Activated B cell treated with CpG ODN at 0.5 μM for 24 hours (primary cell): Measurements from ENCODE around the gene KRTAP4-6. TPM values are rescaled to one million over a fixed set of nuclear protein-coding genes. Genes with fewer than 3 reads are reported as not detected.
"Not testable (repeated sequence)": the region's sequence is repeated elsewhere in the genome, so short reads cannot be mapped to it uniquely, and the experiment has no call there.

Source experiments
- ATAC-seq: fragments of 200-7000 bp; cut with Tn5 transposase; one replicate; pipeline ENCODE4 v1.10.0; 2021; ENCODE audit warnings: low read depth, mild to moderate bottlenecking, moderate library complexity
- CTCF ChIA-PET: fragments of 350-600 bp; sonication (Branson Sonifier 250); formaldehyde crosslinking; loops from one replicate; lab custom pipeline; 2021; ENCODE audit warnings: antibody characterized with exemption; lab: Charles Lee
- POLR2A ChIA-PET: fragments of 350-600 bp; sonication (Branson Sonifier 250); formaldehyde crosslinking; loops from one replicate; lab custom pipeline; 2021; ENCODE audit warnings: antibody characterized with exemption; lab: Charles Lee
- DNase-seq: peaks from one replicate; pipeline ENCODE4 v3.0.0; 2022
- H3K27ac Mint-ChIP-seq: one replicate; pipeline ENCODE4 v1.8.0; 2020; ENCODE audit warnings: mixed read lengths
- H3K27me3 Mint-ChIP-seq: one replicate; pipeline ENCODE4 v1.8.0; 2021; ENCODE audit warnings: mixed read lengths
- H3K36me3 Mint-ChIP-seq: one replicate; pipeline ENCODE4 v1.8.0; 2021; ENCODE audit warnings: low read depth, mixed read lengths
- H3K4me1 Mint-ChIP-seq: one replicate; pipeline ENCODE4 v1.8.0; 2021; ENCODE audit warnings: mixed read lengths
- H3K4me3 Mint-ChIP-seq: one replicate; pipeline ENCODE4 v1.8.0; 2020; ENCODE audit warnings: mild to moderate bottlenecking, mixed read lengths
- H3K9me3 Mint-ChIP-seq: one replicate; pipeline ENCODE4 v1.8.0; 2020; ENCODE audit warnings: mixed read lengths
- CTCF ChIP-seq: fragments of 200-600 bp; IDR thresholded peaks from one replicate; pipeline ENCODE4 v1.8.0; 2022; ENCODE audit warnings: antibody characterized with exemption, mild to moderate bottlenecking
- intact Hi-C: fragments of 100-400 bp; cut with micrococcal nuclease; formaldehyde crosslinking; loops from one replicate; pipeline ENCODE4 v1.15.1; 2024
- total RNA-seq: library from RNA; stranded (reverse); gene quantifications from 2 replicates; pipeline ENCODE4 v1.2.3, GENCODE V29; 2022

The KRTAP4-6 gene
- total RNA-seq, 1 donor from 2014 or later, result not detected

GRCh38 chr17:41133880-41134735 lies 6.2 kb downstream of the KRTAP4-6 start:
- DNase-seq, result no peak
- POLR2A ChIA-PET, result no interaction called here
- intact Hi-C loops, result loop anchor here (5.0 kb wide), 1 partner anchor 43 kb away; the partner anchor contains the start of gene KRTAP4-2
- Mint-ChIP-seq H3K9me3 (peaks cover 9% of the 10 kb centered on the region), H3K4me1 (peaks cover 12% of the 10 kb centered on the region), H3K27me3 (peaks cover 7% of the 10 kb centered on the region), H3K27ac (no peak overlapping the region), H3K36me3 (no peaks in the 10 kb centered on the region), H3K4me3 (no peak overlapping the region)
- TF ChIP-seq CTCF, result no peak
- CTCF ChIA-PET, result no interaction called here
- ATAC-seq, result no peak

DNA sequence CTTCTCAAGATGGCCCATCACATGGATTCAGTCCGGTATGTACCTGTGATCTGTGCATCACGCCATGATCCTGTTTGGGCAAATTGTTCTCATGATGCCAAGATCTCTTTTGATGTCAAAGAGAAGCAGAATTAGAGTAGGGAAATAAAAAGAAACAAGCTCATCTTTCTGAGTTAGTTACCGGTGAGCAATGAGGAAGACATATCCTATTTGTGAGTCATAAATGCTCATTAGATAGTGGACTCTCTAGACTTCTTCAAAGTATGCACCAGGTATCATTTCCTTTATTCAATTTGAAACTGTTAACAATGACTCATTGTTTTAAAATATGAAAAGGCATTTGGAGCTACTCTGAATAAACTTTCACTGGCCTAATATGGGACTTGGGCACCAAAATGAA lies 8.4 kb downstream of the KRTAP4-6 start:
- TF ChIP-seq CTCF, result no peak
- peaks cover 2% of the 10 kb centered on the region for H3K9me3 Mint-ChIP-seq

DNA sequence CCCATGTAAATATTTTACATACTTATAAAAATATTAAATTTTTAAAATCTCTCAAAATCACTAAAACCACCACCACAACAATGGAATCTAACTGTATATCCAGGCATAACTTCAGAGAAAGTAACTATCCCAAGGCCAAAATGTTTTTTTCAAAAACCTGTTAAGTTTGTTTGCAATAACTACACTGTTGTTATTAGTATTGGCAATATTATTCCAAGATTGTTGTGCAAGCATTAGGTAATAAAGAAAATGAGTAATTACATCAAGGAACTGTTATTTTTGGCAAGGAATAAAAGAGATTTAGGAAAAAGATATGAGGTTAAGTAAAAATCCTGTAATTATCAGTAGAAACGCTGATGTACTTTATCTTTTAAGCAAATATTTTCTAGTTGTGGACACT lies 13.0 kb downstream of the KRTAP4-6 start:
- H3K9me3 Mint-ChIP-seq, result peaks cover 3% of the 10 kb centered on the region
- intact Hi-C loops, result no loop called here
- DNase-seq (no peak), ATAC-seq (no peak)
- no peak overlapping the region for H3K4me3 Mint-ChIP-seq
- CTCF ChIA-PET, result no interaction called here
- peaks cover 22% of the 10 kb centered on the region for H3K4me1 Mint-ChIP-seq
- no peak for TF ChIP-seq CTCF
- POLR2A ChIA-PET, result no interaction called here
- peaks cover 5% of the 10 kb centered on the region for H3K27me3 Mint-ChIP-seq
- no peaks in the 10 kb centered on the region for H3K36me3 Mint-ChIP-seq
- no peak overlapping the region for H3K27ac Mint-ChIP-seq

More for the DNA sequence above, 8.4 kb downstream of the KRTAP4-6 start:
- DNase-seq, result no peak
- POLR2A ChIA-PET, result no interaction called here
- H3K36me3 Mint-ChIP-seq, result no peaks in the 10 kb centered on the region
- peak; percentile 71 for ATAC-seq
- no peak overlapping the region for H3K27ac Mint-ChIP-seq
- CTCF ChIA-PET, result no interaction called here
- intact Hi-C loops, result loop anchor here (5.0 kb wide), 1 partner anchor 45 kb away; the partner anchor contains the start of gene KRTAP4-2
- no peaks in the 10 kb centered on the region for H3K27me3 Mint-ChIP-seq
- H3K4me1 Mint-ChIP-seq, result peaks cover 12% of the 10 kb centered on the region
- no peak overlapping the region for H3K4me3 Mint-ChIP-seq

DNA sequence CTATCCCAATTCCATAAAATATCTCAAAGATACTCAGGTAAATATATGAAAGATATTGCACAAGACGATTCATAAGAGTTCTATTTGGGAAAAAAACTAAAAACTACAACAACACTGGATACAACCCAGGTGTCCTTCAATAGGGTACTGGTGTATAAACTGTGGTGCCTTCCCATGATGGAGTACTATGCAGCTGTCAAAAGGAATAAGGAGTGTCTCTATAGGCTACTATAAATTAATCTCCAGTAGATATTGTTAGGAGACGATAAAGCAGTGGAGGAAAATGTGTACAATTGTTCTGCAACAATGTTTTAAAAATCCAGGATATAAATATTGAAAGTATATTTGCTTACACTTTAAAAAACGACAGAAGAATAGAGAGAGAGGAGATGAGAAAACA lies 13.9 kb downstream of the KRTAP4-6 start:
- intact Hi-C loops, result no loop called here
- Mint-ChIP-seq H3K4me3 (no peak overlapping the region), H3K36me3 (no peaks in the 10 kb centered on the region), H3K27ac (no peak overlapping the region), H3K27me3 (peaks cover 7% of the 10 kb centered on the region), H3K4me1 (peaks cover 16% of the 10 kb centered on the region), H3K9me3 (peaks cover 5% of the 10 kb centered on the region)
- no peak for TF ChIP-seq CTCF
- no peak for DNase-seq
- no peak for ATAC-seq
- ChIA-PET CTCF (no interaction called here), POLR2A (no interaction called here)

GRCh38 chr17:41125064-41125463 lies 15.3 kb downstream of the KRTAP4-6 start:
- H3K4me3 Mint-ChIP-seq, result no peak overlapping the region
- H3K27me3 Mint-ChIP-seq, result peaks cover 7% of the 10 kb centered on the region
- ATAC-seq (no peak), DNase-seq (no peak)
- TF ChIP-seq CTCF, result no peak
- ChIA-PET POLR2A (no interaction called here), CTCF (no interaction called here)
- peaks cover 24% of the 10 kb centered on the region for H3K4me1 Mint-ChIP-seq
- intact Hi-C loops, result no loop called here
- no peaks in the 10 kb centered on the region for H3K36me3 Mint-ChIP-seq
- H3K9me3 Mint-ChIP-seq, result peaks cover 5% of the 10 kb centered on the region
- no peak overlapping the region for H3K27ac Mint-ChIP-seq

- H3K36me3 Mint-ChIP-seq, H3K27ac Mint-ChIP-seq, H3K9me3 Mint-ChIP-seq, H3K27me3 Mint-ChIP-seq, DNase-seq, CTCF ChIA-PET, H3K4me3 Mint-ChIP-seq, ATAC-seq: not testable (repeated sequence)
- POLR2A ChIA-PET, result interaction anchor here (0.7 kb wide), 1 partner anchor 183 kb away, joined by 4 read pairs; no protein-coding TSS in a partner anchor
- intact Hi-C loops, result loop anchor here (5.0 kb wide), 1 partner anchor 198 kb away; no protein-coding TSS in a partner anchor
- H3K4me1 Mint-ChIP-seq, result peaks cover 28% of the 10 kb centered on the region
Measured at GRCh38 chr17:41123991-41124371, 16.4 kb downstream of the KRTAP4-6 start, which contains the start of gene KRTAP4-12. TSS of gene KRTAP4-12 (minus strand) at chr17:41124182. CDS start at chr17:41124122, 60 bp downstream.

DNA sequence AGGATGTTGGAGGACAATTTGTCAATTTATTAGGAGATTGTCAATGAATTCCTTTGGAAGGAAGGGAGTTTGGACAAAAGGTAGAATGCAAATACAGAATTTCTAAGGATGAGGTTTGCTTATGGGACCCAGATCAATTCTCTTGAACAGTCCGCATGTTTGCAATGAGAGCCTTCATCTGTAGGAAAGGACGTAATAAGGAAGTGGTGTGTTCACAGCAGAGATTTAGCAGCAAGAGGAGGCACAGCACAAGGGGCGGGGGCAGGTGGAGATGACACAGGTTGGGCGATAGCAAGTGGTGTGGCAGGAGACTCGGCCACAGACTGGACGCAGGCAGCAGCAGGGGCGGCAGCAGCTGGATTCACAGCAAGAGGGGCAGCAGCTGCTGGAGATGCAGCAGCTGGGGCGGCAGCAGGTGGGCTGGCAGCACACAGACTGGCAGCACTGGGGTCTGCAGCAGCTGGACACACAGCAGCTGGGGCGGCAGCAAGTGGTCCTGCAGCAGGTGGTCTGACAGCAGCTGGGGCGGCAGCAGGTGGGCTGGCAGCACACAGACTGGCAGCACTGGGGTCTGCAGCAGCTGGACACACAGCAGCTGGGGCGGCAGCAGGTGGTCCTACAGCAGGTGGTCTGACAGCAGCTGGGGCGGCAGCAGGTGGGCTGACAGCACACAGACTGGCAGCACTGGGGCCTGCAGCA lies 16.9 kb downstream of the KRTAP4-6 start:
- CTCF ChIA-PET, DNase-seq, H3K36me3 Mint-ChIP-seq, H3K27ac Mint-ChIP-seq, H3K9me3 Mint-ChIP-seq, POLR2A ChIA-PET, H3K27me3 Mint-ChIP-seq, H3K4me3 Mint-ChIP-seq, ATAC-seq: not testable (repeated sequence)
- intact Hi-C loops, result loop anchor here (5.0 kb wide), 1 partner anchor 199 kb away; no protein-coding TSS in a partner anchor
- peaks cover 32% of the 10 kb centered on the region for H3K4me1 Mint-ChIP-seq
